KMS-11 (cell line): ENCODE results near the gene NIPAL4.

Source experiments
- H2AFZ ChIP-seq: fragments of 200-600 bp; sonication (generic); 2 replicates; pipeline ENCODE4 v1.6.1; 2016; ENCODE audit warnings: antibody characterized with exemption, mixed run types, low read depth
- H3K27ac ChIP-seq: fragments of 200-600 bp; sonication (generic); 2 replicates; pipeline ENCODE4 v1.6.1; 2016; ENCODE audit warnings: mild to moderate bottlenecking, mixed run types
- H3K27me3 ChIP-seq: fragments of 200-600 bp; sonication (generic); 2 replicates; pipeline ENCODE4 v1.6.1; 2017; ENCODE audit warnings: mild to moderate bottlenecking, low read depth, mixed run types, moderate library complexity; ENCODE audit not compliant: insufficient read depth
- H3K36me3 ChIP-seq: fragments of 200-600 bp; sonication (generic); 2 replicates; pipeline ENCODE4 v1.6.1; 2017; ENCODE audit warnings: mild to moderate bottlenecking, mixed run types; ENCODE audit not compliant: insufficient read depth
- H3K4me1 ChIP-seq: fragments of 200-600 bp; sonication (generic); 2 replicates; pipeline ENCODE4 v1.6.1; 2016; ENCODE audit warnings: mild to moderate bottlenecking, low read depth, mixed run types; ENCODE audit not compliant: poor library complexity, severe bottlenecking
- H3K4me2 ChIP-seq: fragments of 200-600 bp; sonication (generic); 2 replicates; pipeline ENCODE4 v1.7.0; 2016; ENCODE audit warnings: mild to moderate bottlenecking, mixed run types
- H3K4me3 ChIP-seq: fragments of 200-600 bp; sonication (generic); IDR thresholded peaks from 2 replicates; pipeline ENCODE4 v1.6.1; 2017; ENCODE audit warnings: low read depth, low read length, mixed read lengths; ENCODE audit not compliant: insufficient read depth
- H3K79me2 ChIP-seq: fragments of 200-600 bp; sonication (generic); 2 replicates; pipeline ENCODE4 v1.6.1; 2016; ENCODE audit warnings: low read depth, mixed run types; ENCODE audit not compliant: insufficient read depth
- H3K9ac ChIP-seq: fragments of 200-600 bp; sonication (generic); 2 replicates; pipeline ENCODE4 v1.6.1; 2016; ENCODE audit warnings: mild to moderate bottlenecking, mixed run types
- H4K20me1 ChIP-seq: fragments of 200-600 bp; sonication (generic); 2 replicates; pipeline ENCODE4 v1.6.1; 2016; ENCODE audit warnings: mild to moderate bottlenecking, mixed run types; ENCODE audit not compliant: insufficient read depth
- CTCF ChIP-seq: fragments of 200-600 bp; sonication (generic); conservative IDR thresholded peaks from 2 replicates; pipeline ENCODE4 v1.6.1; 2017; ENCODE audit warnings: low read depth, mild to moderate bottlenecking, antibody characterized with exemption, low read length, moderate library complexity, mixed read lengths

NIPAL4 gene

DNA sequence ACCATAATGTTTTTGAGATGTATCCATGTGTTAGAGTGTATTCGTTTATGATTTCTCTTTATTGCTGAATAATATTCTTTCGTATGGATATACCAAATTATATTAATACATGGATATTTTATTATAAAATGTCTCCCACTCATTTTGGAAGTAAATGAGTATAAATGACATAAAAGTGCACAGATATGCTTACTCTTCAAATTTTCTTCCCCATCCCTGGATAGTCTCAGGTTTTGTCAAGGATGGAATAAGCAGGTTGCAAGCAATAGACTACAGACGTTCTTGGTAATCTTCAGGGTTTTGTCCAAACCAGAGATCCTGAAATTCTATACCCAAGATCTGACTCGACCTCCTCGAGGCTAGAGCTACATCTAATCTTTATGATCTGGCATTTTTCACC is 50.7 kb downstream of the NIPAL4 start:
- no peak overlapping the region for H3K4me3 ChIP-seq
- H3K36me3 ChIP-seq = no peaks in the 10 kb centered on the region
- no peak overlapping the region for H2AFZ ChIP-seq
- H3K27me3 ChIP-seq = no peaks in the 10 kb centered on the region
- H3K9ac ChIP-seq = no peak overlapping the region
- H3K27ac ChIP-seq = no peak overlapping the region
- no peak overlapping the region for H3K4me2 ChIP-seq
- no peaks in the 10 kb centered on the region for H3K4me1 ChIP-seq
- no peaks in the 10 kb centered on the region for H3K79me2 ChIP-seq
- TF ChIP-seq CTCF = no peak
- no peaks in the 10 kb centered on the region for H4K20me1 ChIP-seq

GRCh38 chr5:157511651-157512644 is 51.9 kb downstream of the NIPAL4 start:
- Histone ChIP-seq H3K27me3 (no peaks in the 10 kb centered on the region), H3K4me3 (no peak overlapping the region), H2AFZ (no peak overlapping the region), H3K79me2 (no peaks in the 10 kb centered on the region), H4K20me1 (no peaks in the 10 kb centered on the region), H3K4me2 (no peak overlapping the region), H3K4me1 (no peaks in the 10 kb centered on the region), H3K9ac (no peak overlapping the region), H3K27ac (no peak overlapping the region), H3K36me3 (no peaks in the 10 kb centered on the region)
- TF ChIP-seq CTCF = no peak

- Histone ChIP-seq H3K4me3 (no peak overlapping the region), H3K79me2 (no peaks in the 10 kb centered on the region), H3K27me3 (no peaks in the 10 kb centered on the region), H3K4me1 (no peaks in the 10 kb centered on the region), H3K4me2 (no peak overlapping the region), H3K9ac (no peak overlapping the region), H2AFZ (no peak overlapping the region), H4K20me1 (no peaks in the 10 kb centered on the region), H3K36me3 (no peaks in the 10 kb centered on the region), H3K27ac (no peak overlapping the region)
- TF ChIP-seq CTCF = no peak
These were observed 53.2 kb downstream of the NIPAL4 start for GRCh38 chr5:157513182-157513581.

DNA sequence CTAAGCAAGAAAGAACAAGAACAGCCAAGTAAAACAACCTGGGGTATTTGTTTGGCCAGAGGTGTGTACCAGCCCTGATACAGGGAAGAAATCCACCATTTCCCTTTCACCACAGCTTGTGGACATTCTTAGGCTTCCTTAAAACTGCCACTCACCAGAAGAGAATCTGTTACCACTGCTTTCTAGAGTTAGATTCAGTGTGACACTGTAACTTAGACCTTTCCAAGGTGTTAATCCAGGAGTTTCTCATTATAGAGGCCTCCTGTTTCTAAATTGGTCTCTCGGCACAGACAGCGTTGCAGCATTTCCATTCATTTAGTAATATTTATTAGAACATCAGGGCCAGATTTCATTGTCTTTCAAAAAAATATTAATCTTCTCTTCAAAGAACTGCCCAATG is 55.0 kb downstream of the NIPAL4 start:
- H4K20me1 ChIP-seq = no peaks in the 10 kb centered on the region
- peaks cover 7% of the 10 kb centered on the region for H3K4me1 ChIP-seq
- no peaks in the 10 kb centered on the region for H3K36me3 ChIP-seq
- H3K4me2 ChIP-seq = no peak overlapping the region
- no peak overlapping the region for H3K4me3 ChIP-seq
- TF ChIP-seq CTCF = no peak
- no peaks in the 10 kb centered on the region for H3K27me3 ChIP-seq
- H3K9ac ChIP-seq = no peak overlapping the region
- no peaks in the 10 kb centered on the region for H3K79me2 ChIP-seq
- no peak overlapping the region for H2AFZ ChIP-seq
- no peak overlapping the region for H3K27ac ChIP-seq
